DMS79 (cell line): ENCODE data around the gene MAP4.

ENCODE experiments used
- DNase-seq: peaks from one replicate; lab custom pipeline; 2025; lab: John Stamatoyannopoulos, UW

The MAP4 gene

GRCh38 chr3:47971081-47971480, 45.1 kb downstream of the MAP4 start:
- no peak for DNase-seq

- DNase-seq: no peak
Observed at GRCh38 chr3:47964740-47965139, 51.5 kb downstream of the MAP4 start.

- no peak for DNase-seq
Observed at GRCh38 chr3:47961815-47962606, 54.2 kb downstream of the MAP4 start.

GRCh38 chr3:47961036-47961435, 55.2 kb downstream of the MAP4 start:
- no peak for DNase-seq

GRCh38 chr3:47956521-47956920, 59.7 kb downstream of the MAP4 start:
- no peak for DNase-seq

- DNase-seq: no peak
Observed at GRCh38 chr3:47954567-47954966, 61.6 kb downstream of the MAP4 start.

GRCh38 chr3:47950453-47951169, 65.6 kb downstream of the MAP4 start:
- no peak for DNase-seq

GRCh38 chr3:47949979-47950378, 66.2 kb downstream of the MAP4 start:
- DNase-seq: no peak

GRCh38 chr3:47940232-47940631, 76.0 kb downstream of the MAP4 start:
- no peak for DNase-seq

- DNase-seq: no peak
Observed at GRCh38 chr3:47932421-47932820, 83.8 kb downstream of the MAP4 start.

GRCh38 chr3:47930979-47931378, 85.2 kb downstream of the MAP4 start:
- DNase-seq: no peak

- DNase-seq: no peak
Observed at GRCh38 chr3:47916696-47917095, 99.5 kb downstream of the MAP4 start.

- no peak for DNase-seq
Observed at GRCh38 chr3:47916201-47916600, 100.0 kb downstream of the MAP4 start.

- no peak for DNase-seq
Observed at GRCh38 chr3:47912006-47912504, 104.2 kb downstream of the MAP4 start.

- DNase-seq: no peak
Observed at GRCh38 chr3:47910777-47911440, 105.3 kb downstream of the MAP4 start.

- no peak for DNase-seq
Observed at GRCh38 chr3:47910233-47910632, 106.0 kb downstream of the MAP4 start.

GRCh38 chr3:47909607-47910006, 106.6 kb downstream of the MAP4 start:
- no peak for DNase-seq

- no peak for DNase-seq
Observed at GRCh38 chr3:47908744-47909143, 107.5 kb downstream of the MAP4 start.

- no peak for DNase-seq
Observed at GRCh38 chr3:47907784-47908183, 108.4 kb downstream of the MAP4 start.

GRCh38 chr3:47902746-47903145, 113.5 kb downstream of the MAP4 start:
- no peak for DNase-seq

GRCh38 chr3:47901280-47901833, 114.9 kb downstream of the MAP4 start:
- no peak for DNase-seq

- DNase-seq: no peak
Observed at GRCh38 chr3:47899495-47900108, 116.6 kb downstream of the MAP4 start.
